Thymus (tissue), 14 donors: Measurements from ENCODE around the gene MRPL16. TPM values are rescaled to one million over a fixed set of nuclear protein-coding genes. Genes with fewer than 3 reads are reported as not detected.
A peak's percentile ranks its signal among the peaks of the same experiment; 100 is the strongest.
"Not testable (repeated sequence)": the region's sequence is repeated elsewhere in the genome, so short reads cannot be mapped to it uniquely, and the experiment has no call there.

Experiments
- DNase-seq, 9 donors: peaks; one replicate each; pipeline ENCODE4 v3.0.0-alpha.2; 2013; ENCODE audit warnings: low spot score in 9 of 9, low read depth in 6 of 9, missing footprints in 1 of 9
- H3K27ac ChIP-seq, 2 donors: one replicate each; pipeline ENCODE4 v1.5.1; 2013; ENCODE audit warnings: control low read depth in 1 of 2, low read depth in 1 of 2, low read length in 1 of 2, mild to moderate bottlenecking in 1 of 2, moderate library complexity in 1 of 2
- H3K27me3 ChIP-seq, 2 donors: one replicate each; pipeline ENCODE4 v1.5.1; 2013; ENCODE audit warnings: low read length in 1 of 2; ENCODE audit not compliant: control insufficient read depth in 2 of 2, insufficient read depth in 1 of 2
- H3K36me3 ChIP-seq, 2 donors: one replicate each; pipeline ENCODE4 v1.5.1; 2013; ENCODE audit warnings: low read length in 1 of 2, mild to moderate bottlenecking in 1 of 2, moderate library complexity in 1 of 2; ENCODE audit not compliant: control insufficient read depth in 2 of 2, insufficient read depth in 2 of 2
- H3K4me1 ChIP-seq, 2 donors: one replicate each; pipeline ENCODE4 v1.5.1; 2013; ENCODE audit warnings: low read length in 2 of 2; ENCODE audit not compliant: control insufficient read depth in 2 of 2, insufficient read depth in 2 of 2
- H3K4me3 ChIP-seq, 2 donors: one replicate each; pipeline ENCODE4 v1.5.1; 2013; ENCODE audit warnings: low read length in 2 of 2, control low read depth in 1 of 2, mild to moderate bottlenecking in 1 of 2
- H3K9me3 ChIP-seq, 2 donors: one replicate each; pipeline ENCODE4 v1.5.1; 2013; ENCODE audit warnings: low read length in 1 of 2, mild to moderate bottlenecking in 1 of 2; ENCODE audit not compliant: control insufficient read depth in 2 of 2, insufficient read depth in 1 of 2
- WGBS: extraction: QIAGEN DNeasy Blood & Tissue Kit; methylation state at CpG from one replicate; pipeline ENCODE4 v1.1.7; 2013; 5-methylcytosine and 5-hydroxymethylcytosine counted together
- long read RNA-seq, 10 donors: transcript quantifications; one replicate each; lab custom pipeline, GENCODE V29; 2026
- polyA plus RNA-seq: library from polyadenylated mRNA; stranded (reverse); fragments of 200-250 nt; gene quantifications from one replicate; pipeline ENCODE4 v1.2.3, GENCODE V29; 2013
- total RNA-seq: library from RNA; stranded (reverse); fragments of 120-200 nt; gene quantifications from one replicate; pipeline ENCODE4 v1.2.4, GENCODE V29; 2013
- donor health status: healthy.

Gene MRPL16
- total RNA-seq (58.1 TPM), polyA plus RNA-seq (67.7 TPM)
- long read RNA-seq, donor 1, transcript MRPL16-201 (4 exons, 1,182 nt): major isoform, 6 of 6 reads
- long read RNA-seq, donor 1, partial matches to known transcripts: 0 of 6 reads
- long read RNA-seq, donor 1, other reads (novel, unspliced or antisense): 0 of 6 reads
- long read RNA-seq, donor 2: 0 reads
- long read RNA-seq, donor 3, transcript MRPL16-201 (4 exons, 1,182 nt): major isoform, 68 of 74 reads
- long read RNA-seq, donor 3, partial matches to known transcripts: 5 of 74 reads
- long read RNA-seq, donor 3, other reads (novel, unspliced or antisense): 0 of 74 reads
- long read RNA-seq, donor 4, transcript MRPL16-201 (4 exons, 1,182 nt): major isoform, 22 of 22 reads
- long read RNA-seq, donor 4, partial matches to known transcripts: 0 of 22 reads
- long read RNA-seq, donor 4, other reads (novel, unspliced or antisense): 0 of 22 reads
- long read RNA-seq, donor 5, transcript MRPL16-201 (4 exons, 1,182 nt): major isoform, 52 of 55 reads
- long read RNA-seq, donor 5, partial matches to known transcripts: 0 of 55 reads
- long read RNA-seq, donor 5, other reads (novel, unspliced or antisense): 0 of 55 reads
- long read RNA-seq, donor 6, transcript MRPL16-201 (4 exons, 1,182 nt): major isoform, 27 of 28 reads
- long read RNA-seq, donor 6, partial matches to known transcripts: 0 of 28 reads
- long read RNA-seq, donor 6, other reads (novel, unspliced or antisense): 0 of 28 reads
- long read RNA-seq, donor 7, transcript MRPL16-204 (4 exons, 574 nt): minor isoform, 6 of 48 reads
- long read RNA-seq, donor 7, transcript MRPL16-201 (4 exons, 1,182 nt): major isoform, 42 of 48 reads
- long read RNA-seq, donor 7, partial matches to known transcripts: 0 of 48 reads
- long read RNA-seq, donor 7, other reads (novel, unspliced or antisense): 0 of 48 reads
- long read RNA-seq, donor 8, transcript MRPL16-201 (4 exons, 1,182 nt): major isoform, 21 of 21 reads
- long read RNA-seq, donor 8, partial matches to known transcripts: 0 of 21 reads
- long read RNA-seq, donor 8, other reads (novel, unspliced or antisense): 0 of 21 reads
- long read RNA-seq, donor 9, transcript MRPL16-201 (4 exons, 1,182 nt): major isoform, 30 of 31 reads
- long read RNA-seq, donor 9, partial matches to known transcripts: 0 of 31 reads
- long read RNA-seq, donor 9, other reads (novel, unspliced or antisense): 0 of 31 reads
- long read RNA-seq, donor 10, transcript MRPL16-201 (4 exons, 1,182 nt): major isoform, 33 of 35 reads
- long read RNA-seq, donor 10, partial matches to known transcripts: 0 of 35 reads
- long read RNA-seq, donor 10, other reads (novel, unspliced or antisense): 0 of 35 reads

DNA sequence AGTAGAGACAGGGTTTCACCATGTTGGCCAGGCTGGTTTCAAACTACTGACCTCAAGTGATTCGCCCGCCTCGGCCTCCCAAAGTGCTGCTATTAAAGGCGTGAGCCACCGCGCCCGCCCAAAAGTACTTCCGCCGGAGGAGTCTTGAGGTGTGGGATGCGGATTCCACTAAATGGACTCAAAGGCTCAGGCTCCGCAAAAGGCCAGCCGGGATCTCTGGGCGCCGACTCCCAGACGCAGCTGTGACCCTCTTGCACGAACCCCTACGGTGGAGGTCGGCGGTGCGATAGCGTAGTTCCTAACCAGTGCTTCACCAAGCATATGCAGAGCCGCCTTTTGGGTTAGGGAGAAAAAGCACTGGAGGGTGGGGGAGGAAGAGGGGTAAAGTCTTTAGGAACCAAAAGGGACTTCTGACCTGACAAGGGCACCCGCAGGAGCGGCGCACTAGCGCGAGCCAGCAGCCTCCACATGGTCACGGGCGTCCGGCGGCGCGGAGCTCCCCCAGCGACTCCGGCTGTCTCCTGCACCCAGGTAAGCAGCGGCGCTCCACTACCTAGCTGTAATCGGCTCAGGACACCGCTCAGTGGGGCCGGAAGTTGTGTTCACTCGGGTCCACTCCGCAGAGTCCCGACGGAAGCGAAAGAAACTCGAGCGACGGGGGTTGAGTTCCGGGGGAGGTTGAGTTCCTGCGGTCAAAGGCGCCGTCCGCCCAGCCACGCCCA lies at the start of gene MRPL16:
MRPL16 (minus strand) TSS at position 590 of the 722 bp plus-strand sequence; CDS start at position 470, 120 bp downstream.
- Histone ChIP-seq H3K4me1 (peaks cover 12 to 16% of the 10 kb centered on the region in 2 donors), H3K27me3 (no peaks in the 10 kb centered on the region), H3K4me3 (peak within 1 kb of the TSS; percentile 80 to 97), H3K36me3 (peaks cover 17 to 30% of the 10 kb centered on the region in 2 donors), H3K9me3 (peaks cover 0 to 3% of the 10 kb centered on the region in 2 donors), H3K27ac (peak within 1 kb of the TSS; percentile 93 to 96)
- under 1% methylated on average over 54 of the region's 54 CpGs for WGBS
- DNase-seq: peak; percentile 70 to 95 (median 85)

DNA sequence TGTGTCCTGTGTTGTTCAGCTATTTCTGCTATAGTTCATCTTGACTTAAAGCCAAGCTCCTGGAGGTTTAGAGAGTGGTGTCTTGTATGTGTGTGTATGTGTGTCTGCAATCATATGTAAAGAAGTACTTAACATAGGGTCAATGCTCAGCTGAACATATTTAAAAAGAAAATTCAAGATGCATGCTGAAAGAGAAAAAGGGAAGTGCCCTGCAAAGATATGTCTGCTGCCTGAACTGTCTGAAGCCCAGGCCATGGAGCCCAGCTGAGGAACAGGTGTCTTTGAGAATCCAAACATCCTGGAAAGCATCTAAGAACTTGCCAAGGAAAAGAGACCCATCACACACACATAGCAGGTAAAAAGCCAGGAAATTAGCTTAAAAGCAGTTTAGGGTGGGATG lies 49.1 kb upstream of the MRPL16 start:
- Histone ChIP-seq H3K27me3 (no peaks in the 10 kb centered on the region), H3K36me3 (no peaks in the 10 kb centered on the region), H3K4me3 (no peak overlapping the region), H3K27ac (no peak overlapping the region), H3K9me3 (no peaks in the 10 kb centered on the region), H3K4me1 (no peaks in the 10 kb centered on the region)
- DNase-seq: no peak

DNA sequence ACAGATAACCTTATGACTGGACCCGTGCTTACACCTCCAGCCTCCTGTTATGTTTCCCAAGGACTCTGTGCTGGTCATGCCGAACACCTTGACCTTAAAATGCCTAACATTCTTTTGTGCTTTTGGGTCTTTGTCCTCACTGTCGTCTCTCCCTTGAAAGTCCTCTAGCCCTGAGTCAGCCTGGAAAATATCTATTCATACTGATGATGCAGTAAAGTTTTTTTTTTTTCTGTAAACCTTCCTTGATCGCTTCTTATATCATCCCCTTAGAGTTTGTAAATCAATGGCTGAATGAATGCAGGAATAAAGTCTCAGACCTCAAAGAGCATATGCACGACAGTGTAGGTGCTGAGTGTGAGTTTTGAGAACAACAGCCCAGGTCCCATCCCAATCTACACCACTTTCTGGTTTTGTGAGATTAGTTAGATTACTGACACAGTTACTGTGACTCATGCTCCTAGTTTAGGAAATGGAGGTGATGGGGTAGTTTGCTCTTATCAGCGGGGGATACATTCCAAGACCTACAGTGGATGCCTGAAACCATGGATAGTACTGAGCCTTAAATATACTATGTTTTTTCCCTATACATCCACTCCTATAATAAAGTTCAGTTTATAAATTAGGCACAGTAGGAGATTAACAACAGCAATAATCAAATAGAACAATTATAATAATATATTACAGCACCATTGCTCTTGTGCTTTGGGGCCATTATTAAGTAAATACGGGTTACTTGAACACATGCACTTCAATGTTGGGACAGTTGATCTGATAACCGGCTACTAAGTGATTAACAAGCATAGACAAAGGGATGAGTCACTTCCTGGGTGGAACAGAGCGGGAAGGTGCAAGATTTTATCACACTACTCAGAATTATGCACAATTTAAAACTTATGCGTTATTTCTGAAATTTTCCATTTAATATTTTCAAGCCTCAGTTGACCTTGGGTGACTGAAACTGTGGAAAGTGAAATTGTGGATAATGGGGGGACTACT lies 47.2 kb upstream of the MRPL16 start:
- no peak overlapping the region for H3K4me3 ChIP-seq
- DNase-seq: no peak
- no peaks in the 10 kb centered on the region for H3K9me3 ChIP-seq
- no peak overlapping the region for H3K27ac ChIP-seq
- H3K36me3 ChIP-seq: no peaks in the 10 kb centered on the region
- WGBS: 91% methylated on average over 10 of the region's 10 CpGs
- H3K4me1 ChIP-seq: no peaks in the 10 kb centered on the region
- H3K27me3 ChIP-seq: no peaks in the 10 kb centered on the region

DNA sequence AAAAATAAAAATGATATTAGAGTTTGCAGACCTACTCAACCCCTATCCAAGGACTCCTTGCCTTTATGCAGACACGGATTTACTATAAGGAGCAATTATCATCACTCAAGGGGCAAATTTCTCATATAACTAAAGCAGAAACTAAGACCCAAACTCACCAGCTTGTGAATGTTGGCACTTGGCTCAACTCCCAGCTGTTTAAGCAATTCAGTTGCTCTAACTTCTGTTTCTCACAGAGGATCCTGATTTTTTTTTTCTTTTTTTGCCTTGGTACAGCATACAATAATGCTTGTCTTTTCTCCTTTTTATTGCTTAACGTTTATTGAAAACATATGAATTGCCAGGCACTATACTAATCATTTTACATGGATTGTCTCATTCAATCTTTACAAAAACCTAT lies 44.3 kb upstream of the MRPL16 start:
- H3K36me3 ChIP-seq: no peaks in the 10 kb centered on the region
- 77% methylated on average over 2 of the region's 2 CpGs for WGBS

DNA sequence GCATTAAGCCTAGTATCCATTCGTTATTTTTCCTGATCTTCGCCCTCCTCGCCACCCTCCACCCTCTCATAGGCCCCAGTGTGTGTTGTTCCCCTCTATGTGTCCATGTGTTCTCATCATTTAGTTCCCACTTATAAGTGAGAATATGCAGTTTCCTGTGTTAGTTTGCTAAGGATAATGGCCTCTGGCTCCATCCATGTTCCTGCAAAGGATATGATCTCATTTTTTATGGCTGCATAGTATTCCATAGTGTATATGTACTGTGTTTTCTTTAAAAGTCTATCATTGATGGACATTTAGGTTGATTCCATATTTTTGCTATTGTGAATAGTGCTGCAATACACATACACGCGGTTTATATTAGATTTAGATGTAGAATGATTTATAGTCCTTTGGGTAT lies 40.8 kb upstream of the MRPL16 start:
- not testable (repeated sequence) for H3K27ac ChIP-seq, H3K36me3 ChIP-seq, H3K9me3 ChIP-seq, H3K4me1 ChIP-seq, DNase-seq, H3K27me3 ChIP-seq, H3K4me3 ChIP-seq
- 98% methylated on average over 5 of the region's 5 CpGs for WGBS

More for the DNA sequence above, 44.3 kb upstream of the MRPL16 start:
- no peak overlapping the region for H3K4me3 ChIP-seq
- no peaks in the 10 kb centered on the region for H3K4me1 ChIP-seq
- no peak for DNase-seq
- H3K9me3 ChIP-seq: no peaks in the 10 kb centered on the region
- no peak overlapping the region for H3K27ac ChIP-seq
- no peaks in the 10 kb centered on the region for H3K27me3 ChIP-seq

DNA sequence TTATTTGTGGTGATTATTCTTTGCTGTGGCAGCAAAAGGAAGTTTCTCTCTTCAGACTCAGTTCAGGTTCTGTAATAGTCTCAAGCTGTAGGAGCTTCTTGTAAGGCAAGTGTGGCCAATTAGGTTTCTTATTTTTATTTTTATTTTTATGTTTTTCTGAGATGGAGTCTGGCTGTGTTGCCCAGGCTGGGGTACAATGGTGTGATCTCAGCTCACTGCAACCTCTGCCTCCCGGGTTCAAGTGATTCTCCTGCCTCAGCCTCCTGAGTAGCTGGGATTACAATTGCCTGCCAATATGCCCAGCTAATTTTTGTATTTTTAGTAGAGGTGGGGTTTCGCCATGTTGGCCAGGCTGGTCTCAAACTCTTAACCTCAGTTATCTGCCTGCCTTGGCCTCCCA lies 39.0 kb upstream of the MRPL16 start:
- WGBS: 95% methylated on average over 2 of the region's 2 CpGs
- not testable (repeated sequence) for H3K36me3 ChIP-seq, H3K27ac ChIP-seq, H3K4me1 ChIP-seq, H3K27me3 ChIP-seq, H3K9me3 ChIP-seq, DNase-seq, H3K4me3 ChIP-seq

DNA sequence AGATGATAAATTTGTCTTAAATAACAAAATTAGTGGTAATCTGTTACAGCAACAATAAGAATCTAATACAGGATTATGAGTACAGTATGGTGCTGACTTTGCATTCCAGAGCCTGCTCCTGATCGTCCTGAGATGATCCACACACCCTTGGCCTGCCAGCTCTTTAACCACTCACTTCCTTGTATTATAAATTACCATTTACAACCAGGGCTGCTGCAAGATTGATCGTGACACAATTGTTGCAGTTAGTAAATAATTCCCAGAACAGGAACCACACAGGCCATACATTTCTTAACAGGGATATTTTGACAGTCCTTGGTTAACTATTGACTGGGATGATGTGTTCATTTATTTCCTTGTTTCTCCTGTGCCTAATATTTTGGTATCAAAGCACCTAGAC lies 38.6 kb upstream of the MRPL16 start:
- WGBS: 63% methylated on average over 2 of the region's 2 CpGs
- H3K27me3 ChIP-seq: no peaks in the 10 kb centered on the region
- no peaks in the 10 kb centered on the region for H3K9me3 ChIP-seq
- H3K4me1 ChIP-seq: no peaks in the 10 kb centered on the region
- no peak for DNase-seq
- no peaks in the 10 kb centered on the region for H3K36me3 ChIP-seq
- no peak overlapping the region for H3K27ac ChIP-seq
- H3K4me3 ChIP-seq: no peak overlapping the region
